Activated CD8-positive, alpha-beta memory T cell treated with anti-CD3 and anti-CD28 coated beads, Interleukin-2, amount 10 ng/mL, durations not matched to agents 7 days and 5 days (primary cell): ENCODE results near the gene GP2. TPM values are rescaled to one million over a fixed set of nuclear protein-coding genes. Genes with fewer than 3 reads are reported as not detected.
"Not testable (repeated sequence)": the region's sequence is repeated elsewhere in the genome, so short reads cannot be mapped to it uniquely, and the experiment has no call there.

Source experiments
- ATAC-seq: fragments of 150-1000 bp; cut with Tn5 transposase; one replicate; pipeline ENCODE4 v1.10.0; 2021; ENCODE audit warnings: moderate library complexity
- CTCF ChIA-PET: fragments of 350-600 bp; sonication (Branson Sonifier 250); formaldehyde crosslinking; loops from one replicate; lab custom pipeline; 2021; ENCODE audit warnings: antibody characterized with exemption; lab: Charles Lee
- DNase-seq: peaks from one replicate; pipeline ENCODE4 v3.0.0-alpha.2; 2020
- H3K27ac Mint-ChIP-seq: one replicate; pipeline ENCODE4 v1.8.0; 2021; ENCODE audit warnings: mild to moderate bottlenecking, mixed read lengths
- H3K27me3 Mint-ChIP-seq: one replicate; pipeline ENCODE4 v1.8.0; 2021; ENCODE audit warnings: mixed read lengths
- H3K36me3 Mint-ChIP-seq: one replicate; pipeline ENCODE4 v1.8.0; 2021; ENCODE audit warnings: mild to moderate bottlenecking, mixed read lengths
- H3K4me1 Mint-ChIP-seq: one replicate; pipeline ENCODE4 v1.8.0; 2021; ENCODE audit warnings: mixed read lengths
- H3K4me3 Mint-ChIP-seq: one replicate; pipeline ENCODE4 v1.8.0; 2021; ENCODE audit warnings: mild to moderate bottlenecking, moderate library complexity, mixed read lengths
- H3K9me3 Mint-ChIP-seq: one replicate; pipeline ENCODE4 v1.8.0; 2022; ENCODE audit warnings: low read depth, mixed read lengths
- total RNA-seq, 2 experiments: library from RNA; stranded (reverse); gene quantifications; one replicate each; pipeline ENCODE4 v1.2.3, GENCODE V29; 2021

The GP2 gene
- total RNA-seq, 2 experiments from 2014 or later = not detected

GRCh38 chr16:20320178-20320577 is 7.1 kb downstream of the GP2 start:
- no peak for DNase-seq
- CTCF ChIA-PET = no interaction called here
- Mint-ChIP-seq H3K27ac (no peak overlapping the region), H3K9me3 (no peaks in the 10 kb centered on the region), H3K4me3 (no peak overlapping the region), H3K27me3 (no peaks in the 10 kb centered on the region), H3K4me1 (no peaks in the 10 kb centered on the region), H3K36me3 (no peaks in the 10 kb centered on the region)
- ATAC-seq = no peak

GRCh38 chr16:20319406-20319805 is 7.9 kb downstream of the GP2 start:
- CTCF ChIA-PET = no interaction called here
- H3K36me3 Mint-ChIP-seq = no peaks in the 10 kb centered on the region
- no peak overlapping the region for H3K27ac Mint-ChIP-seq
- ATAC-seq = no peak
- no peak overlapping the region for H3K4me3 Mint-ChIP-seq
- H3K27me3 Mint-ChIP-seq = no peaks in the 10 kb centered on the region
- no peaks in the 10 kb centered on the region for H3K9me3 Mint-ChIP-seq
- DNase-seq = no peak
- no peaks in the 10 kb centered on the region for H3K4me1 Mint-ChIP-seq

- Mint-ChIP-seq H3K4me1 (no peaks in the 10 kb centered on the region), H3K4me3 (no peak overlapping the region), H3K36me3 (no peaks in the 10 kb centered on the region), H3K9me3 (no peaks in the 10 kb centered on the region), H3K27me3 (no peaks in the 10 kb centered on the region), H3K27ac (no peak overlapping the region)
- CTCF ChIA-PET = no interaction called here
- no peak for DNase-seq
- ATAC-seq = no peak
Observed at GRCh38 chr16:20318437-20318836, 8.9 kb downstream of the GP2 start.

GRCh38 chr16:20318006-20318405 is 9.3 kb downstream of the GP2 start:
- Mint-ChIP-seq H3K36me3 (no peaks in the 10 kb centered on the region), H3K4me3 (no peak overlapping the region), H3K27me3 (no peaks in the 10 kb centered on the region), H3K4me1 (no peaks in the 10 kb centered on the region), H3K27ac (no peak overlapping the region), H3K9me3 (no peaks in the 10 kb centered on the region)
- CTCF ChIA-PET = no interaction called here
- ATAC-seq (no peak), DNase-seq (no peak)

GRCh38 chr16:20317117-20317516 is 10.2 kb downstream of the GP2 start:
- CTCF ChIA-PET = no interaction called here
- Mint-ChIP-seq H3K4me1 (no peaks in the 10 kb centered on the region), H3K27ac (no peak overlapping the region), H3K27me3 (no peaks in the 10 kb centered on the region), H3K9me3 (no peaks in the 10 kb centered on the region), H3K4me3 (no peak overlapping the region), H3K36me3 (no peaks in the 10 kb centered on the region)
- DNase-seq = no peak
- ATAC-seq = no peak

GRCh38 chr16:20316715-20317114 is 10.6 kb downstream of the GP2 start:
- Mint-ChIP-seq H3K4me1 (no peaks in the 10 kb centered on the region), H3K27ac (no peak overlapping the region), H3K27me3 (no peaks in the 10 kb centered on the region), H3K9me3 (no peaks in the 10 kb centered on the region), H3K36me3 (no peaks in the 10 kb centered on the region), H3K4me3 (no peak overlapping the region)
- CTCF ChIA-PET = no interaction called here
- DNase-seq (no peak), ATAC-seq (no peak)

GRCh38 chr16:20315764-20316163 is 11.5 kb downstream of the GP2 start:
- CTCF ChIA-PET = no interaction called here
- DNase-seq (no peak), ATAC-seq (no peak)
- Mint-ChIP-seq H3K4me3 (no peak overlapping the region), H3K36me3 (no peaks in the 10 kb centered on the region), H3K9me3 (no peaks in the 10 kb centered on the region), H3K4me1 (no peaks in the 10 kb centered on the region), H3K27ac (no peak overlapping the region), H3K27me3 (no peaks in the 10 kb centered on the region)

GRCh38 chr16:20314575-20314974 is 12.7 kb downstream of the GP2 start:
- Mint-ChIP-seq H3K27ac (no peak overlapping the region), H3K4me3 (no peak overlapping the region), H3K4me1 (no peaks in the 10 kb centered on the region), H3K9me3 (no peaks in the 10 kb centered on the region), H3K36me3 (no peaks in the 10 kb centered on the region), H3K27me3 (no peaks in the 10 kb centered on the region)
- DNase-seq = no peak
- CTCF ChIA-PET = interaction anchor here (1.1 kb wide), 1 partner anchor 71 kb away, joined by 4 read pairs; no protein-coding TSS in a partner anchor
- no peak for ATAC-seq

GRCh38 chr16:20313741-20314140 is 13.6 kb downstream of the GP2 start:
- no peak for ATAC-seq
- Mint-ChIP-seq H3K27ac (no peak overlapping the region), H3K4me1 (no peaks in the 10 kb centered on the region), H3K36me3 (no peaks in the 10 kb centered on the region), H3K4me3 (no peak overlapping the region), H3K27me3 (no peaks in the 10 kb centered on the region), H3K9me3 (no peaks in the 10 kb centered on the region)
- DNase-seq = no peak
- CTCF ChIA-PET = interaction anchor here (1.1 kb wide), 1 partner anchor 72 kb away, joined by 4 read pairs; no protein-coding TSS in a partner anchor

GRCh38 chr16:20312536-20313095 is 14.7 kb downstream of the GP2 start:
- CTCF ChIA-PET = interaction anchor here (2.1 kb wide), 1 partner anchor 12 kb away, joined by 7 read pairs; no protein-coding TSS in a partner anchor
- not testable (repeated sequence) for H3K9me3 Mint-ChIP-seq, ATAC-seq, DNase-seq, H3K4me1 Mint-ChIP-seq, H3K36me3 Mint-ChIP-seq, H3K27ac Mint-ChIP-seq, H3K27me3 Mint-ChIP-seq, H3K4me3 Mint-ChIP-seq

GRCh38 chr16:20311548-20311947 is 15.8 kb downstream of the GP2 start:
- ATAC-seq (no peak), DNase-seq (no peak)
- Mint-ChIP-seq H3K9me3 (no peaks in the 10 kb centered on the region), H3K4me3 (no peak overlapping the region), H3K36me3 (no peaks in the 10 kb centered on the region), H3K27me3 (no peaks in the 10 kb centered on the region), H3K27ac (no peak overlapping the region), H3K4me1 (no peaks in the 10 kb centered on the region)
- CTCF ChIA-PET = interaction anchor here (2.1 kb wide), 1 partner anchor 11 kb away, joined by 7 read pairs; no protein-coding TSS in a partner anchor

GRCh38 chr16:20310421-20311395 is 16.6 kb downstream of the GP2 start:
- Mint-ChIP-seq H3K4me1 (no peaks in the 10 kb centered on the region), H3K4me3 (no peak overlapping the region), H3K36me3 (no peaks in the 10 kb centered on the region), H3K27me3 (no peaks in the 10 kb centered on the region), H3K9me3 (no peaks in the 10 kb centered on the region), H3K27ac (no peak overlapping the region)
- no peak for DNase-seq
- CTCF ChIA-PET = interaction anchor here (0.7 to 2.1 kb wide), 2 partner anchors 10 to 73 kb away, joined by 3 to 7 read pairs; no protein-coding TSS in a partner anchor
- no peak for ATAC-seq

- ATAC-seq = no peak
- DNase-seq = no peak
- Mint-ChIP-seq H3K9me3 (no peaks in the 10 kb centered on the region), H3K27me3 (no peaks in the 10 kb centered on the region), H3K4me1 (no peaks in the 10 kb centered on the region), H3K27ac (no peak overlapping the region), H3K36me3 (no peaks in the 10 kb centered on the region), H3K4me3 (no peak overlapping the region)
- CTCF ChIA-PET = no interaction called here
Observed at GRCh38 chr16:20309786-20310185, 17.5 kb downstream of the GP2 start.
